Measurements from ENCODE around the gene TRIM29. TPM values are rescaled to one million over a fixed set of nuclear protein-coding genes. Genes with fewer than 3 reads are reported as not detected.

Gene TRIM29
- total and polyA plus RNA-seq, 2 donors from 2014 or later = 0.65 to 32.9 TPM

GRCh38 chr11:120149246-120149645 is 11.3 kb upstream of the TRIM29 start:
- H3K4me3 ChIP-seq (ENCODE audit: low read length in 3 of 3) = no peak overlapping the region
- FAIRE-seq (no peak), DNase-seq (no peak)
- H3K36me3 ChIP-seq (ENCODE audit: control insufficient read depth in 2 of 3, insufficient read depth in 3 of 3, low read length in 3 of 3) = no peaks in the 10 kb centered on the region
- no peaks in the 10 kb centered on the region for H3K27me3 ChIP-seq (ENCODE audit: control insufficient read depth, insufficient read depth, low read length)
- no peak overlapping the region for H3K9ac ChIP-seq (ENCODE audit: low read length in 3 of 3)
- no peaks in the 10 kb centered on the region for H3K9me3 ChIP-seq (ENCODE audit: control insufficient read depth in 2 of 3, insufficient read depth in 1 of 3, low read length in 3 of 3)
- H3K4me1 ChIP-seq (ENCODE audit: control insufficient read depth in 2 of 3, insufficient read depth in 2 of 3, low read depth in 1 of 3, low read length in 3 of 3) = no peaks in the 10 kb centered on the region
- no peak overlapping the region for H3K27ac ChIP-seq (ENCODE audit: low read depth in 2 of 2, low read length in 2 of 2)
- intact Hi-C loops (cut with DNase I) = no loop called here
- TF ChIP-seq CTCF (IDR thresholded peaks at IDR 0.05; ENCODE audit: borderline replicate concordance, extremely low read depth, insufficient read depth) = no peak

DNA sequence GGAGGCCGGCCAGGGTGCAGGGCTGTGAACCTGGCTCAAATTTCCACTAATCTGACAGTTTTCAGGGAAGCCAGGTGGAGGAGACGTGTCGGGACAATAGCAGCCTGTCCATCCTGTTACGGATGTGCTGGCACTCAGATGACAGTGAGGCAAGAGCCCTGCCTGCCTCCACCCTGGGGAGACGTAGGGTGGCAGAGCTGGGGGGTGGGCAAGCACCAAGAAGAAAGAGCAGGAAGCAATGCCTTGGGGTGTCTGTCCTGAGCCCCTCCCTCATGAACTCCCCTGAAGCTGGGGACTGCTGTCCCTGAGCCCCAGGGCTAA is 10.0 kb upstream of the TRIM29 start:
- intact Hi-C loops (cut with DNase I) = no loop called here
- Histone ChIP-seq H3K9ac (ENCODE audit: low read length in 3 of 3) (no peak overlapping the region), H3K36me3 (ENCODE audit: control insufficient read depth in 2 of 3, insufficient read depth in 3 of 3, low read length in 3 of 3) (no peaks in the 10 kb centered on the region), H3K9me3 (ENCODE audit: control insufficient read depth in 2 of 3, insufficient read depth in 1 of 3, low read length in 3 of 3) (no peaks in the 10 kb centered on the region), H3K4me3 (ENCODE audit: low read length in 3 of 3) (no peak overlapping the region), H3K4me1 (ENCODE audit: control insufficient read depth in 2 of 3, insufficient read depth in 2 of 3, low read depth in 1 of 3, low read length in 3 of 3) (no peaks in the 10 kb centered on the region), H3K27me3 (ENCODE audit: control insufficient read depth, insufficient read depth, low read length) (no peaks in the 10 kb centered on the region), H3K27ac (ENCODE audit: low read depth in 2 of 2, low read length in 2 of 2) (no peak overlapping the region)
- no peak for DNase-seq
- FAIRE-seq = no peak
- TF ChIP-seq CTCF (IDR thresholded peaks at IDR 0.05; ENCODE audit: borderline replicate concordance, extremely low read depth, insufficient read depth) = no peak

DNA sequence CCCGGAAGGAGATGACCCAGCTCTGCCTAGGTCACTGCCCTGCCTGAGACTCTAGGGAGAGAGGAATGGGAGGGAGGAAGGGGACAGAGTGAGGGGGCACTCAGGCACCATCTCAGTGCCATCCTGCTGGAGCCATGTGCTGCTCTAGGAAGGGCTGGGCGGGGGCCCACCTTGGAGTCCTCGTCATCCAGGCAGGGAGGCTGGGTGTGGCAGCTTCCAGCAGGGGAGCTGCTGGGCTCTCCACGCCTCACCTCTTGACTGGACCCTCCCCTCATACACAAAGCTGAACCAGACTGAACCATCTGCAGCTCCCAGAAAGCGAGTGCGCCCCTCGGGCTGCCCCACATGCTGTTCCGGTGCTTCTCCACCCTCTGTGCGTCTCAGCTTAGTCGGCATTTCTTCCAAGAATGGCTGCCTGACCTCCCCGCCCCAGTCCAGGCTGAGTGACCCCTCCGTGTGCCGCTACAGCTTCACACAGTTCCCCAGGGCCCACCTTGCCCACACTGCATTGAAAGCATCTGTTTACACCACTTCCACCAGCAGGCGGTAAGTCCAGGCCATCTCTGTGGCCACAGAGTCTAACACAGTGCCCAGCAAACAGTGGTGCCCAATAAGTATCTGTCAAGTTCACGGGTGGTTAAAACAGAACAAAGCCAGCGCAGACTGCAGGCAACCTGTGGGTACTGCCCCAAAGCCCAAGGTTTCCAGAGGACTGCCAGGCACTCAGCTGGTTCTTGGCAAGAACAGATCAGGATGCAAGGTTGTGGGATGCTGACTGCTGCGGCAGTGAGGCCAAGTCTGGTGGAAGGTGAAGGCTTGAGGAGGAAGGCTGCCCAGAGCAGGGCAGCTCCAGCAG is 9.4 kb upstream of the TRIM29 start:
- H3K36me3 ChIP-seq (ENCODE audit: control insufficient read depth in 2 of 3, insufficient read depth in 3 of 3, low read length in 3 of 3) = no peaks in the 10 kb centered on the region
- H3K27me3 ChIP-seq (ENCODE audit: control insufficient read depth, insufficient read depth, low read length) = no peaks in the 10 kb centered on the region
- intact Hi-C loops (cut with DNase I) = no loop called here
- H3K4me3 ChIP-seq (ENCODE audit: low read length in 3 of 3) = no peak overlapping the region
- TF ChIP-seq CTCF (IDR thresholded peaks at IDR 0.05; ENCODE audit: borderline replicate concordance, extremely low read depth, insufficient read depth) = no peak
- no peak for DNase-seq
- no peaks in the 10 kb centered on the region for H3K9me3 ChIP-seq (ENCODE audit: control insufficient read depth in 2 of 3, insufficient read depth in 1 of 3, low read length in 3 of 3)
- no peak for FAIRE-seq
- H3K27ac ChIP-seq (ENCODE audit: low read depth in 2 of 2, low read length in 2 of 2) = no peak overlapping the region
- H3K4me1 ChIP-seq (ENCODE audit: control insufficient read depth in 2 of 3, insufficient read depth in 2 of 3, low read depth in 1 of 3, low read length in 3 of 3) = no peaks in the 10 kb centered on the region
- no peak overlapping the region for H3K9ac ChIP-seq (ENCODE audit: low read length in 3 of 3)

Measured in kidney (tissue), 14 donors.